Astrocyte (in vitro differentiated cells and primary cell): ENCODE measurements around the gene SOX18.

Experiments
- CTCF ChIP-seq: IDR thresholded peaks from 2 replicates; pipeline ENCODE4 v1.5.1; 2011; ENCODE audit warnings: low read depth, mild to moderate bottlenecking, inconsistent platforms, low read length, moderate library complexity; ENCODE audit not compliant: insufficient read depth
- EZH2 ChIP-seq: IDR thresholded peaks from 2 replicates; pipeline ENCODE4 v1.6.1; 2012; ENCODE audit warnings: mild to moderate bottlenecking, low read length, inconsistent platforms; ENCODE audit not compliant: insufficient read depth

DNA sequence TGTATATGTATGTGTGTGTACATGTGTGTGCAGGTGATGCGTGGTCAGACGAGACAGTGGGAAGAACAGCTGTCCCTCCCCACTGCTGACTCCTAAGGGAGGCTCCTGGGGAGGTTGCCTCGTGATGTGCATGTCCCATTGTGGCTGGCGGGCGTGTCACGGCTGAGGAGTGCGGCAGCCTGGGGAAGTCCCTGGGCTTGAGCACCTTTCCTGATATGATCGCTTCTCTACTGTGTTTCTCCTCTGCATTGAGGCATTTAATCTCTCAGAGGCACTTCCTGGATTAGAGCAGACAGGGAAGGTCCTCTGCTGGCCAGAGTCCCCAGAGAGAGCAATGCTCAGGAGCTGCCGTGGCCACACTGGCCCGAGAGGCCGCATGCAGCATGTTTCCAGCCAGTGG is 46.5 kb upstream of the SOX18 start:
- TF ChIP-seq CTCF (no peak), EZH2 (no peak)
